ENCODE data around the gene CENPA.
"Not testable (repeated sequence)": the region's sequence is repeated elsewhere in the genome, so short reads cannot be mapped to it uniquely, and the experiment has no call there.

CENPA gene

DNA sequence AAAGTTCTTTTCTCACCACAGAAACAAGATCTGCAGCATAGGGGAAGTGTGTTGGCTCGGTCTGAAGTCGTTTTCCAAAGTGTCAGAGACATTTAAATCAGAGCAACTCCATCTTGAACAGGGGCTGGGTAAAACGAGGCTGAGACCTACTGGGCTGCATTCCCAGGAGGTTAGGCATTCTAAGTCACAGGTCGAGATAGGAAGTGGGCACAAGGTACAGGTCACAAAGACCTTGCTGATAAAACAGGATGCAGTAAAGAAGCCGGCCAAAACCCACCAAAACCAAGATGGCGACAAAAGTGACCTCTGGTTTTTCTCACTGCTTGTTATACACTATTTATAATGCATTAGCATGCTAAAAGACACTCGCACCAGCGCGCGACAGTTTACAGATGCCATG, 24.9 kb upstream of the CENPA start:
- not testable (repeated sequence) for DNase-seq (ENCODE audit: low read depth)

DNA sequence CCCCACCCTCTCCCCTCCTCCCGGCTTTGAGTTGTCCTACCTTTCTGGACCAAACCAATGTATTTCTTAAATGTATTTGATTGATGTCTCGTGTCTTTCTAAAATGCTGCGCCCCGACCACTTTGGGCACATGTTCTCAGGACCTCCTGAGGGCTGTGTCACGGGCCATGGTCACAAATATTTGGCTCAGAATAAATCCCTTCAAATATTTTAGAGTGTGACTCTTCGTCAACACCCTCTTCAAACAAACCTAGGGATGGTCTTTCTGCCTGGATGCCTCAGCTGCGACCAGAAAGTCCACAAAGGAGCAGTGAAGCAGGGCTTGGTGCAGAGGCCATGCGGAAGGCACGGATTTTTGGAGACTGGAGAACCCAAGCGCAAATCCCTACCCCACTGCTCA, 22.8 kb upstream of the CENPA start:
- DNase-seq (ENCODE audit: low read depth) = no peak

DNA sequence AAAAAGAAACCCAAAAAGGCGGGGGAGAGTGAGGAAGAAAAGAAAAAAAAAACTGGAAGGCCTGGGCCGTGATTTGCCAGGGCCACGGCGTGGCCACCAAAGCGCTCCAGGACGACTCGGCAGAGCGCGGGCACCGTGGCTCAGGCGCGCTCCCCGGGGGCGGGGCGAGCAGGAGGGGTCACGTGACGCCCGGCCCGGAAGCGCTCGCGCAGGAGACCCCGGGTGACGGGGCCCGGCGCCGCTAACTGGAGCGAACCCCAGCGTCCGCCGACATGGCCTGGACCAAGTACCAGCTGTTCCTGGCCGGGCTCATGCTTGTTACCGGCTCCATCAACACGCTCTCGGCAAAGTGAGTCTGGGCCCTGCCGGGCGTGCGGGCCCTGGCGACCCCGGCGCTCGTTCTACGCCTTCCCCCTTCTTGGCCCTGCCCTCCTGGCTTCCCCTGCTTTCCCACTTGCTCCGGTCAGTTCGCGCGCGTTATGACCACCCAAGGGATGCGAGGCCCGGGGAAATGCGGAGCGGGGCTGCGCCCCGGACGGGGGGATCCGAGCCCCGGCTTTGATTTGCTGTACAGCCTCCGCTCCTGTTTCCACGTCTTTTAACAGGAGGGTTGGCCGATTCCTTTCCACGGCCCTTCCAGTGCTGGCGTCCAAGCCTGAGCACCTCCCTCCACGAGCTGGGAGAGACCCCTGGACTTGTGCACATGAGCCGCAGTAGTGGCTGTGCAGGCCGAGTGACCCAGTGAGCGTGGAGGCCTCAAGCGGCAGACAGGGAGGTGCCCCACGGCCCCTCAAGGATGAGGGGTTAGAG, 21.6 kb upstream of the CENPA start, which contains the start of gene SLC35F6:
TSS of gene SLC35F6 (plus strand) at position 207 of the 810 bp plus-strand sequence. CDS start at position 273, 66 bp downstream.
- DNase-seq (ENCODE audit: low read depth) = peak; percentile 82

DNA sequence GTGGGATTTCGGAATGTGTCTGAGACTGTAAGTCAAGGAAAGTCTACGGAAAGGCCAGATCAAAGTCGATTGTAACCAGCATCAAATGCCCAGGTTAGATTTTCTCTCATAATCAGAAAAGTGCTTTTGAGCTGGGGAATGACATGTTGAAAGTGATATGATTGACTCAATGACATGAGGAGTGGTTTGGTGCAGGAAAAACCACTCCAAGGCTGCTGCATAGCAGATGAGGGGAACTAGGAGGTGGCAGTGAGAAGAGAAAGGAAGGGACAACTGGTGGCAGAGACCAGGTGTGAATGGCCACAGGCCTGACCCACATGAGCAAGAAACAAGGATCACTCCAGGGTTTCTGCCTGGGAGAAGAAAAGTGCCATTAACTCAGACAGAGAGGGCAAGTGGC, 20.9 kb upstream of the CENPA start:
- no peak for DNase-seq (ENCODE audit: low read depth)

DNA sequence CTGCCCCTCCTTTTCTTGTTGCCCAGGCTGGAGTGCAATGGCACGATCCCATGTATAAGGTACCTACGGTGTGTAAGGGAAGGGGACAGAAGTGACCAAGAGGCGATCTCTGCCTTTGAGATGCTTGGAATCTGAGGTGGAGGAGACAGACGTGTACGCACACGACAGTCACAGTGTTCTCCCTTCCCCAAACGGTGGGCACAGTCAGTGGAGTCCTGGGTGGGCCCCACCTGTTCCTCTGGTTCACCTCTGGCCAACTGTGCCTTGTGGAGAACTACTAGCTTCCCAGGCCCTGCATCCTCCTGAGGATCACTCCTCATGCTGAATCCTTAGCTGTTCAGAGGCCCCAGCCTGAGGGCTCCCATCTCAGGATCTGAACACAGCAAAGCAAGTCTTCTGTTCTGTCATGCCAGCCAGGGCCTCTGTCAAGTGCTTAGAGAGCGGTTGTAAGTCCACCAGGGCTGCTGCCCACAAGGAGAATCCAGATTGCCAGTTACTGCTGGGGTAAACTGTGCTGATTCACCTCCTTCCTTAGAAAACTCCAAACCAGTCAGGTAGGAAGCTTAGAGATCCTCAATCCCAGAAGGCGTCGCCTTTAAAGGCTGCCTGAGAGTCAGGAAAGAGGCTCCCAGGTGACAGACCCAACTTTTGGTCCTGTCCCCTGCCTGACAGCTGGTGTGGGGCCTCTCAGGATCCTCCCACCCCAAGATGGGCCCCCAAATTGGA, 20.2 kb upstream of the CENPA start:
- DNase-seq (ENCODE audit: low read depth) = no peak

DNA sequence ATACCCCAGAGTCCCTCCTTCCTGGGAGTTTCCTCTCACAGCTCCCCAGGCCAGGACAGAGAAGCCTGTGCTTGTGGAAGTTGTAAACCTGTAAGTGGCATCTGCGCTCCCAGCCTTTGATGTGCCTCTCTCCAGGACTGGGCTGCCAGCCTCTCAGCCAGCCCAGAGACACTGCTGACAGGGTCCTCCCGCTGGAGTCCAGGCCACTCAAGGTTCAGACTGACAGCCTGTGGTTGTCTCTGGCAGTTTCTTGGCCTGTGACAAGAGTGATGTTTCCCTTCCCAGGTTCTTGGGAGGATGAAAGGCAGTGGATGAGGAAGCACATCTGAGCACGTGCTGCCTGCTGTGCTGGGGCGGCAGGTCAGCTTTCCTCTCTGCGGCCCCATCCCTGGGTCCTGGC, 18.7 kb upstream of the CENPA start:
- DNase-seq (ENCODE audit: low read depth) = no peak

DNA sequence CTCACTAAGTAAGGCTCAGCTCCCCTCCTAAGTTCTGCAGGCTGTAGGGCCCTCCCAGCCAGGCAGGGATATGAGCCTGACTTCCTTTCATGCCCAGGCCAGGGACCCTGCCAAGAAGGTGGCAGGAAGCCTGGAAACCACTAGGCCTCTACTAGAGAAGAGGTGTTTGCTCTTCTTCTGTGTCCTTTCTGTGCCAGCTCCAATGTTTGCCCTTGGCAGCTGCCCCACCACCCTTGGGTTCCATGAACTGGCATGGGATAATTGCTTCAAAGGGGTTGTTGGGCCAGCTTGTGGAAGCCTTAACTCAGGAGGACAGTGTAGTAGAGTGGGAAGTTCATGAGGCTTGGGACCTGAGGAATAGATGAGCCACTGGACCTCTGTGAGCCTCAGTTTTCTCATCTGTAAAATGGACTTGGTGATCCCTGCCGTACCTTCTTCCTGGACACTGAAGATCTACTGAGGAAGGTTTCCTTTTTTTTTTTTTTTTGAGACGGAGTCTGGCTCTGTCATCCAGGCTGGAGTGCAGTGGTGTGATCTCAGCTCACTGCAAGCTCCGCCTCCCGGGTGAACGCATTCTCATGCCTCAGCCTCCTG, 17.9 kb upstream of the CENPA start:
- no peak for DNase-seq (ENCODE audit: low read depth)

DNA sequence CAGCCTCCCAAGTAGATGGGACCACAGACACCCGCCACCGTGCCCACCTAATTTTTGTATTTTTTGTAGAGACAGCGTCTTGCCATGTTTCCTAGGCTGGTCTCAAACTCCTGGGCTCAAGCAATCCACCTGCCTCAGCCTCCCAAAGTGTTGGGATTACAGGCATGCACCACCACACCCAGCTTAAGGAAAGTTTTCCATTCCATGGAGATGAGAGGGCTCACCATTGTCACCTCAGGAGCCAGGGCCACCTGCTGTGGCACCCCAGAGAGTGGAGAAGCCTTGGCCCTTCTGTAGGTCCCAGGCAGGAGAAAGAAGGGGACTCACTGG, 17.1 kb upstream of the CENPA start:
- no peak for DNase-seq (ENCODE audit: low read depth)

DNA sequence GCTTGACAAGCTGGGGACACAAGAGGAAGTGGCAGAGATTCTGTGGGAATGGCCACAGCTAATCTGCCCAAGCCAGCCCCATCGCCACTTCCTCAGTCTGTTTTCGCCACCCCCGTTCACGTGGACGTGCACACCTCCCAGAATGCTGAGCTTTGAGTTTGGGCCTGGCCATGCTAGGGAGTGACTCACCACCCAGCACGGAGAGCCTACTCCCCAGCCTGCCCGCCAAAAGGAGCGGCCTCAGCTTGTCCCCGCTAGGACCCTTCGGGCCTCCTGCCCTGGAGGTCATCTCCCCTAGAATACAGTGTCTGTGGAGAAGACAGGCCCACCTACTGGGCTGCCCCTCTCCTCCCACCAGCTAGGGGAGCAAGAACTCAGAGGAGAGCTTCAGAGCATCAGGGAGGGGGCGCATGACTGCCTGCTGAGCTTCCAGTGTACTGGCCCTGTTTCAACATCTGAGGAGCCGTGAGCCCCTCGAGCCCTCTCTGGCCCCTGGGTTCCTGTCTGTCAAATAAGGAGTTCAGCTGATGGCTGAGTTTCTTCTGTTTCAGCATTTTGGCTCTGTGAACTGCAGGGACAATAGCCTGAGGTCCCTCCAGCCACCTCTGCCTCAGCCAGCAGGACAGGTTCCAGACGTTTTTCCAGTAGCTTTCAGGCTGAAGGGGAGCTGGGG, 16.6 kb upstream of the CENPA start:
- peak; percentile 33 for DNase-seq (ENCODE audit: low read depth)

DNA sequence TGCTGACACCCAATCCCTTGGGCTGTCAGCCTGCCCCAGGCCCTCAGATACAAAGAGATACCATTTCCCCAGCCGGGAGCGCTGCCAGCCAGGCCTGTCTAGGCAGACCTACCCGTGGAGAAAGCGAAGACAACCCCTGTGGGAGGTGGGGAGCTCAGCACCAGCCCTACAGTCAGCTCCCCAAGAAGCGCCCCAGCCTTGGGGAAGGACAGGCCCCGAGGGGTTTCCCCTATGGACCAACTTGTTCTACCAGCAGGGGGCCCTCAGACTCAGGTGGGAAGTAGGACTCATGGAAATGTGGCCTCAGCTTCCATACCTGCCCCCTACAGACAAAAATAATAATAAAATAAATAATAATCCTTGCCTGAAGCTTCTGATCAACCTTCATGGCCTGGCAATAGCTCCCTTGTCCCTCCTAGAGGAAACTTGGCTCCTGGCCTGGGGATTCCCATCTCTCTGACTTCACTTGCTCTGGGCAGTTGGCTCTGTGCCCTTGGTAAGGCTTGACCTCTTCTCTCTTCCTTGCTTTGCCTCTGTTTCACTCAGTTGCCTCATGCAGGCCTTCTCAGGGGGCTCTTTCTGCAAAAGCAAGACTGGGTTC, 14.8 kb upstream of the CENPA start:
- DNase-seq (ENCODE audit: low read depth) = peak; percentile 91

DNA sequence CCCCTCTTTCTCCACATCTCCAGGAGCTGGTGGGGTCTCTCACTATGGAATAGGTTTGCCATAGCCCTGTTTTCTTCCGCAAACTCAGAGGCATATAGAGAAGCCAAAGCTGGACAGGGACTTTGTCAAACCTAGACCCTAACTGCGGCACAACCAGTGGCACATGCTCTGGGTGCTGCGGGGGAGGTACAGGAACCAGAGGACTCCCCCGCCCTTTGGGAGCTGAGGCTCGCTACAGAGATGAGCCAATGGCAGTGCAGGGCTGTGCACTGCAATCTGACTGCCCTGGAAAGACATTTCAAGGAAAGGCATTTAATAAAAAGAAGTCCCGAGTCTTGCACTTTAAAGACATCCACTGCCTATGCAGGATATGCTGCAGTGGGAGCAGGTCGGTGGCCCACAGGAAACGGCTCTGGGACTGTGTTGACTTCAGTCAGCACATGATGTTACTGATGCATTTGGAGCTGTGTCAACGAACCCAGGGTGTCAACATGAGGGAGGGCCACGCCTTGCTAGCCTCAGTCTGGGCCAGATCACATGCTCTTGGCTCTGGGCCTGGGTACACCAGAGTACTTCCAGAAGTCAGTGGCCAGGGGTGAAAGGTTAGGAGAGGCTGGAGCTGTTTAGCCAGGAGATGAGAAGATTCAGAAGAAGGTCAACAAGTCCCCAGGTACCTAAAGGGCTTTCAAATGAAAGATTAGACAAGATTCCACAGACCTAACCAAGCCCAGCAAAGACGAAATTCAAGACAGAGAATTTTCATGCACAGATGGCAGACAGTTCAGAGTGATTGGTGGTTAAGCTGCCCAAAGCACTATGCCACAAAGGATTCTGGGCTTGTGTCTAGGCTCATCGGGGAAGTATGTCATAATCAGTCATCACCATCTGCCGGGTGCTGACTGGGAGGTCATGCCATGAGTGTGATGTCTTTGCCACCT, 13.5 kb upstream of the CENPA start:
- DNase-seq (ENCODE audit: low read depth) = peak; percentile 95

DNA sequence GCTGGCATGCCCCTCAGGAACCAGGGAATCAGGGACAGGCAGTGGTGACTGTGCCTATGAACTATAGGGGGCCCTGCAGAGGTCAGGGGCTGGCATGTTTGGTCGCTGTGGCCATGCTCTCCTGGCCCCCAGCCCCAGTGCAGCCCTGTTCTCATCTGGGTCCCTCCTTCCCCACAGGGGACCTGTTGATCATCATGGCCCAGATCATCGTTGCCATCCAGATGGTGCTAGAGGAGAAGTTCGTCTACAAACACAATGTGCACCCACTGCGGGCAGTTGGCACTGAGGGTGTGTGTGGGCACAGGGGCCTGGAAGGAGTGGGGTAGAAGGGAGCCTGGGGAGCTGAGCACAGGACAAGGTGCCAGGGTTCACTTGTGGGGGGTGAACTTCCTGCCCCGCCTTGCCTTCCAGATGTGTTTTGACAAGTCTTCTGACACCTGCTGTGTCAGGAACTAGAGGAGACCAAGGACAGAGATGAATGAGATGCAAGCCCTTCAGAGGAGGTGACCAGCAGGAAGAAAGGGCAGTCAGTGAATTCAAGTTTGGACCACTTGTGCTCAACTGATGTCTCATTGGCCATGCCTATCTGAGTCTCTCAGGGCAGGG, 9.6 kb upstream of the CENPA start:
- DNase-seq (ENCODE audit: low read depth) = no peak

DNA sequence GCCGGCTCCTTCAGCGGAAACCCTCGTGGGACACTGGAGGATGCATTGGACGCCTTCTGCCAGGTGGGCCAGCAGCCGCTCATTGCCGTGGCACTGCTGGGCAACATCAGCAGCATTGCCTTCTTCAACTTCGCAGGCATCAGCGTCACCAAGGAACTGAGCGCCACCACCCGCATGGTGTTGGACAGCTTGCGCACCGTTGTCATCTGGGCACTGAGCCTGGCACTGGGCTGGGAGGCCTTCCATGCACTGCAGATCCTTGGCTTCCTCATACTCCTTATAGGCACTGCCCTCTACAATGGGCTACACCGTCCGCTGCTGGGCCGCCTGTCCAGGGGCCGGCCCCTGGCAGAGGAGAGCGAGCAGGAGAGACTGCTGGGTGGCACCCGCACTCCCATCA, 7.8 kb upstream of the CENPA start:
- no peak for DNase-seq (ENCODE audit: low read depth)

DNA sequence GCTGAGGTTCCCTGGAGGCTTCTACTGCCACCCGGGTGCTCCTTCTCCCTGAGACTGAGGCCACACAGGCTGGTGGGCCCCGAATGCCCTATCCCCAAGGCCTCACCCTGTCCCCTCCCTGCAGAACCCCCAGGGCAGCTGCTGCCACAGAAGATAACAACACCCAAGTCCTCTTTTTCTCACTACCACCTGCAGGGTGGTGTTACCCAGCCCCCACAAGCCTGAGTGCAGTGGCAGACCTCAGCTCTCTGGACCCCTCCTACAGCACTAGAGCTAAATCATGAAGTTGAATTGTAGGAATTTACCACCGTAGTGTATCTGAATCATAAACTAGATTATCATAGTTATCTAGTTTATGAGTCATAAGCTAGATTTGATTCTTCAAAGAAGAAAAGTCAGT, 7.3 kb upstream of the CENPA start:
- no peak for DNase-seq (ENCODE audit: low read depth)

DNA sequence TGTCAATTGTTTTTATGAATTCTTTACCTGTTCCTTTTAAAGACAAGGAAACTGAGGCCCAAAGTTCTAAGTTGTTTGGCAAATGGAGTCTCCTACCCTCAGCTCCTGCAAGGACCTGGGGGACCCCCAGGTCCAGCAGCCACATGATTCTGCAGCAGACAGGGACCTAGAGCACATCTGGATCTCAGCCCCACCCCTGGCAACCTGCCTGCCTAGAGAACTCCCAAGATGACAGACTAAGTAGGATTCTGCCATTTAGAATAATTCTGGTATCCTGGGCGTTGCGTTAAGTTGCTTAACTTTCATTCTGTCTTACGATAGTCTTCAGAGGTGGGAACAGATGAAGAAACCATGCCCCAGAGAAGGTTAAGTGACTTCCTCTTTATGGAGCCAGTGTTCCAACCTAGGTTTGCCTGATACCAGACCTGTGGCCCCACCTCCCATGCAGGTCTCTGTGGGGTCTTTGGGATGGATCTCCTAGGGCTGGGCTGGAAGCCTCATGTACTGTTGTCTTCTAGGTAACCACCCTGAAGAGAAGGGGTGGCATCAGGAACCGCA, 5.6 kb upstream of the CENPA start:
- DNase-seq (ENCODE audit: low read depth) = no peak

DNA sequence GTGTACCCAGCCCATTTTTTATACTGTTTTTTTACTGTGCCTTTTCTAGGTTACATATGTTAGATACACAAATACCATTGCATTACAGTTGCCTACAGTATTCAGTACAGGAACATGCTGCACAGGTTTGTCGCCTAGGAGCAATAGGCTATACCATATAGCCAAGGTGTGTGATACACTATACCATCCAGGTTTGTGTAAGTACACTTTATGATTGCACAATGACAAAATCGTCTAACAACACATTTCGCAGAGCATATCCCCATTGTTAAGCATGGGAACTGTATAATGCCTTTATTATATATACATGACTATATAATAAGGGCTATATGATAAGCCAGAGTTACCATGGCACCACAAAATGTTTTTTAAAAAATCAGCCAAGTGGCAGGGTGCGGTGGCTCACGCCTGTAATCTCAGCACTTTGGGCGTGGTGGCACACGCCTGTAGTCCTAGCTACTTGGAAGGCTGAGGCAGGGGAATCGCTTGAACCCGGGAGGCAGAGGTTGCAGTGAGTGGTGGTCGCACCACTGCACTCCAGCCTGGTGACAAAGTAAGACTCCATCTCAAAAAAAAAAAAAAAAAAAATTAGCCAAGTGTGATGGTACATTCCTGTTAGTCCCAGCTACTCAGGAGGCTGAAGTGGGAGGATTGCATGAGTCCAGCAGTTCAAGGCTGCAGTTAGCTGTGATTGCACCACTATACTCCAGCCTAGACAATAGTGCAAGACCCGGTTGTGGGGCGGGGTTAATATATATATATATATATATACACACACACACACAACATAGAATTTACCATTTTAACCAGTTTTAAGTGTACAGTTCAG, 2.8 kb upstream of the CENPA start:
- no peak for DNase-seq (ENCODE audit: low read depth)

DNA sequence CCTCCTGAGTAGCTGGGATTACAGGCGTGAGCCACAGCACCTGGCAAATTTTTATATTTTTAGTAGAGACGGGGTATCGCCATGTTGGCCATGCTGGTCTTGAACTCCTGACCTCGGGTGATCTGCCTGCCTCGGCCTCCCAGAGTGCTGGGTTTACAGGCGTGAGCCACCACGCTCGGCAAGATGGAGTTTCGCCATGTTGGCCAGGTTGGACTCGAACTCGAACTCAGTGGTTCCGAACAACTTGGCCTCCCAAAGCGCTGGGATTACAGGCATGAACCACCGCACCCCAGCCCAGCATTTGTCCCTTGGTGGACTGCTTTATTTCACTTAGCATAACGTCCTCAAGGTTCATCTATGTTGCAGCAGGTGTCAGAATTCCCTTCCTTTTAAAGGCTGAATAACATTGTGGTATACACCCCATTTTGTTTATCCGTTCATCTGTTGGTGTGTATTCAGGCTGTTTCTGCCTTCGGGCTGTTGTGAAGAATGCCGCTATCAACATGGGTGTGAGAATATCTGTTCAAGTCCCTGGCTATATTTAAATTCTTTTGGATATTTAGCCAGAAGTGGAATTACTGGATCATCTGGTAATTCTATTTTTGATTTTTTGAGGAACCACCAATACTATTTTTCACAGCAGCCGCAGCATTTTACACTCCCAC, 1.2 kb upstream of the CENPA start:
- DNase-seq (ENCODE audit: low read depth) = no peak

DNA sequence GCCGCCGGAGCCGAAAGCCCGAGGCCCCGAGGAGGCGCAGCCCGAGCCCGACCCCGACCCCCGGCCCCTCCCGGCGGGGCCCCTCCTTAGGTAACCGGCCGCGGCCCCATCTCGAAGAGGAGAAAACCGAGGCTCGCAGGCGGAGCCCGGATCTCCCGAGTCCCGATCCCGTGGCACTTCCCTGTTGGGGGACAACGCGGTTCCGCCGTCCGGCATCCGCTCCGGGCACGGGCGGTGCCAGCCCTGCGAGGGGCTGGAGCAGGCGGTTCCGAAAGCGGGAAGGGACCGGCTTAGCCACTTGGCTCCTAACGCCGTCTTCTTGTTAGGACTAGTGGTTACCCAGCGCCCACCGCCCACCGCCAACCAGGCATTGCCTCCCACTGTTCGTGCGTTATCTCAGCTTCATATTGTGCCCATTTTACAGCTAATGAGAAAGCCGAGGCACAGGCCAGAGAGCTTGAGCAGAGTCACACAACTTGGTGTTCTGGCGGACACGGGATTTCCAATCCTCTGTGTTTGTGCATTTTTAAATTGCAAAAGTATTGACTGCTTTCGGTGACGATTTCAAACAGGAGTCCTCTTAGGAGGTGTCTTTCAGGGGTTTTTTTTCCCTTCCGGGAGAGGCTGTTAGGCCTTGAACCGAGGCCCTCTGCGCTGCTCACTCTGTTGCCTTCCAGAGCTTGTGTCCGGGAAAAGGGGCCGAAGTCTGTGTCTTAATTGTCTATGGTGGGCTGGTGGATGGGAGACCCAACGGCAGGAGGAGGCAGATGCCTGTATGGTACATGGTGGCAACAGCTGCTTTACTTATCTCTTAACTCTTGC, 562 bp downstream of the CENPA start:
- no peak for DNase-seq (ENCODE audit: low read depth)
